Spinal cord (tissue), 10 donors: ENCODE data around the gene TCF4. TPM values are rescaled to one million over a fixed set of nuclear protein-coding genes. Genes with fewer than 3 reads are reported as not detected.

Experiments
- DNase-seq, 6 donors: peaks; one replicate each; pipeline versions ENCODE4 v3.0.0 to v3.0.0-alpha.2; 2013 to 2015; ENCODE audit warnings: low spot score in 6 of 6, low read depth in 4 of 6
- H3K27ac ChIP-seq: one replicate; pipeline ENCODE4 v1.5.1; 2013; ENCODE audit warnings: low read depth, low read length, control low read depth
- H3K27me3 ChIP-seq: one replicate; pipeline ENCODE4 v1.6.1; 2013; ENCODE audit warnings: low read length; ENCODE audit not compliant: control insufficient read depth, insufficient read depth
- H3K36me3 ChIP-seq: one replicate; pipeline ENCODE4 v1.6.1; 2013; ENCODE audit warnings: low read length; ENCODE audit not compliant: control insufficient read depth, insufficient read depth
- H3K4me1 ChIP-seq: one replicate; pipeline ENCODE4 v1.6.1; 2013; ENCODE audit warnings: low read length; ENCODE audit not compliant: control insufficient read depth, insufficient read depth
- H3K4me3 ChIP-seq: one replicate; pipeline ENCODE4 v1.5.1; 2013; ENCODE audit warnings: low read depth, low read length, control low read depth
- H3K9me3 ChIP-seq: one replicate; pipeline ENCODE4 v1.6.1; 2013; ENCODE audit warnings: low read length; ENCODE audit not compliant: control insufficient read depth, insufficient read depth
- WGBS: methylation state at CpG from one replicate; pipeline ENCODE4 v1.1.5; 2013; ENCODE audit warnings: missing lambda C conversion rate; ENCODE audit not compliant: insufficient coverage; 5-methylcytosine and 5-hydroxymethylcytosine counted together
- polyA plus RNA-seq, 2 donors: library from polyadenylated mRNA; unstranded; fragments of 120-200 nt; gene quantifications; one replicate each; pipeline ENCODE4 v1.2.1, GENCODE V29; 2013; ENCODE audit not compliant: insufficient read length in 2 of 2
- total RNA-seq, 2 donors: library from RNA; depleted of rRNA in 1 of 2; stranded (reverse); fragments of 120-200 nt in 1 of 2; fragments of >200 nt in 1 of 2; gene quantifications; one replicate each; pipeline versions ENCODE4 v1.2.3 to v1.2.4, GENCODE V29; 2013 to 2014
- donor health status: healthy.

TCF4 gene
- total and polyA plus RNA-seq, 4 donors, result 57.1 to 234 (median 138) TPM

DNA sequence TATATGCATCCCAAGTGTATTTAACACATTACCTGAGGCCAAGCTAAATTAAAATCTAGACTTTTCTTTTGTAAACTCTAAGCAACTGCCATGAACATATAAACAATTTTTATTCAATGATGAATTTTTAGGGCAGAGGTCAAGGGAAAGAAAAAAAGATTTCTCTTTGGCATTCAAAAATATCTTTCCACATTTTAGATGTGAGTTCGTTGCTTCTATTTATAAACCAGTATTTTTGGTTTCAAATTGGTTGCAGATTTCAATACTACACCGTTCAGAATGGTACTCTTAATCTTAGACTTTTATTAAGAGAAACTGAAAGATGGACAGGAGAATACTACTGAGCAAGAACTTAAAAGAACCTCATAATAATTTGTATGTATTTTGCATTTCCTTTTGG, 335.1 kb downstream of the TCF4 start:
- no CpG with 5 or more reads among the region's 2 CpGs for WGBS
- H3K27ac ChIP-seq, result no peak overlapping the region
- peaks cover 3% of the 10 kb centered on the region for H3K36me3 ChIP-seq

DNA sequence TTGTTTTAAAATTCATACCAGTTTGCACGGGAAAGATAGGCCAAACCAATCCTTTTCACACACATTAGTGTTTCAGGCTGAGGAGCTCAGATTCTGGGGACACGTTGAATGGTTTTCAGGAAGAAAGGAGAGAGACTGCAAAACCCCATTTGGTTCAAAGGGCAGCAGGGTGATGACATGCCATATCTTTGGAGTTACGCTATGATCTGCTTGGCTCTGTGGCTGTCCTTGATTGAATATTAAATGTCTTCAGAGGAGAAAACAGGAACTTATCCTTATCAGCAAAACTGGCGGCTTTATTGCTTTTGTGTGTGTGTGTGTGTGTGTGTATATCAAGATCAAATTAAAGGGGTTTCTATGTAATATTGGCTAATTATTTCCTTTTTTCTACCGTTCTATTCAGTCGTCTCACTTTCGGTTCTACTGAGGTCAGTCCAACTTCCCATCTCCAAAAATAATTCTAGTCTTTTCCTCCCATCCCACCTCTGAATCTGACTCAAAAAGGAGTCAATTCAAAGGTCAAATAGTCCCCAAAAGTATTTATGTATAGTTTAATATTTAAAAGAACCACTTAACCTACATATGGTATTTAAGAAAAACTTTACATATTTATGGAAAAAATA, 335.8 kb downstream of the TCF4 start:
- Histone ChIP-seq H3K4me1 (peaks cover 2% of the 10 kb centered on the region), H3K4me3 (no peak overlapping the region), H3K27ac (peak overlapping the region; percentile 75), H3K36me3 (peaks cover 4% of the 10 kb centered on the region), H3K9me3 (no peaks in the 10 kb centered on the region), H3K27me3 (no peaks in the 10 kb centered on the region)
- DNase-seq, result no peak
- 44% methylated on average over 1 of the region's 7 CpGs for WGBS

More for the DNA sequence above, 335.1 kb downstream of the TCF4 start:
- H3K4me3 ChIP-seq, result no peak overlapping the region
- H3K27me3 ChIP-seq, result no peaks in the 10 kb centered on the region
- H3K4me1 ChIP-seq, result peaks cover 2% of the 10 kb centered on the region
- no peak for DNase-seq
- H3K9me3 ChIP-seq, result no peaks in the 10 kb centered on the region

DNA sequence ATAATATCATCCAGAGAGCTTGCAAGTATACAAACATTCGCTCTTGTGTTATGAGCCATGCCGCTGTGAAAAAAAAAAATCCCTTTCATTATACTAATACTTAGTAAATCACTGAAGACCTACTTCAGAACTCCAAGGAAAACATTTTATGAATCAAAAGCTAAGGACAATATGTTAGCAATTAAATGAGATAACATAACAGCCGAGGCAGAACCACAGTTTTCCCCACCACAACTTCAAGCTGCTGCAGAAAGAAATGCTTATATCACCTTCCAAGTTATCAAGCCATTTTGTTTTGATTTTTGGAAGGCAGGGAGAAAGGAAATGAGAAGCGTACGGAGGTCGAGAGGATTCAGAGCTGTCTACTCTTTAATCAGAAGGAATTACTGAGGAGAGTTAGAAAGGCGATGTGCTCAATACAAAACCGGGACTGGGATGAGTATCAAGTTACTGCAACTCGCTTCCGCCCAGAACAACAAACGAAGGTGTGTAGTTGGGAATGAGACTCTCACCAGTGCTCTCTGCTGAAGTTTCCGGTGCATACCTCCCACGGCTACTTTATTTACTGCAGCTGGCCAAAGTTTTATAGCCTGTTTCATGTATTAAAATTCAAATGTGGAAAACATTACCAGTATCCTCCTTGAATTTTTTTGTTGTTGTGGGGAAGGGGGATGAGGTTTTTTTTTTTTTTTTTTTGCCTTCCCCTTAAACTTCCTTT, 336.6 kb downstream of the TCF4 start:
- H3K4me3 ChIP-seq, result no peak overlapping the region
- peaks cover 2% of the 10 kb centered on the region for H3K4me1 ChIP-seq
- WGBS, result 72% methylated on average over 7 of the region's 13 CpGs
- H3K36me3 ChIP-seq, result peaks cover 6% of the 10 kb centered on the region
- no peaks in the 10 kb centered on the region for H3K27me3 ChIP-seq
- no peaks in the 10 kb centered on the region for H3K9me3 ChIP-seq
- peak overlapping the region; percentile 75 for H3K27ac ChIP-seq
- DNase-seq, result no peak

DNA sequence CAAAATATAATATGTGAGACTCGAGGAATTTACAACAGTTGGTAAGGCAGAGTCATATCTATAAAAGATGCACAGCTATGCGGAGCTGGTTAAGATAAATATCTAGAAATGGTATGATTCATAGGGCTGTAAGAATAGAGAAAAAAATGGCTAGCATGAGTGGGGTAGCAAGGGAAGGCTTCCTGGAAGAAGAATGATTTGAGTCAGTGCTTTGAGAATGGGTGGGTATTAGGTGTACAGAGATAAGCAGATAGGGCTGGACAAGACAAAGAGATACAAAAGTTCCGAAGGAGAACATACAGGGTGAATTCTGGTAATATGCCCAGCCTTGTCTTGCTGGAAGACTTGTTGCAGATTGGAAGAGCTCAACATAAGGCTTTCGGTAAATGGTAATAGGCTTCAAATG, 337.2 kb downstream of the TCF4 start:
- no peak for DNase-seq
- Histone ChIP-seq H3K4me1 (peaks cover 2% of the 10 kb centered on the region), H3K36me3 (peaks cover 6% of the 10 kb centered on the region), H3K4me3 (no peak overlapping the region), H3K27ac (peak overlapping the region; percentile 25), H3K9me3 (no peaks in the 10 kb centered on the region), H3K27me3 (no peaks in the 10 kb centered on the region)
- WGBS, result 78% methylated on average over 4 of the region's 4 CpGs

DNA sequence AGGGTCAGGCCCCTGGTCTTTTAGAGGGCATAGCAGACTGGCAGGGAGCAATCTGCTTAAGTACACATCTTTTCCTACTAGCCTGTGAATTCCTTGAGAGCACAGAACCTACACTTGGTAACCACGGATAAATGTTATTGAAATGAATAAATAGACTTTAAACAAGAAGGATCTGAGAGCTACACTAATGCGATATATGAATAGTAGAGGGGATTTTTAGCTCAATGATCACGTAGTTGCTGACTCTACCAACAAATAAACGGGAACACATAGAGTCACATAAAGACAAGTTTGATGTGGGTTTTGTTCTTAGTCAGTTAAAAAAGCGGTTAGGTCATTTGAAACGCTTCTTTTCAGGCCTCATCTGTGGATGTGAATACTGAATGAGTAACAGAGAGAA, 338.4 kb downstream of the TCF4 start:
- no peak for DNase-seq
- Histone ChIP-seq H3K27ac (no peak overlapping the region), H3K27me3 (no peaks in the 10 kb centered on the region), H3K4me3 (no peak overlapping the region), H3K4me1 (peaks cover 2% of the 10 kb centered on the region), H3K9me3 (no peaks in the 10 kb centered on the region), H3K36me3 (peaks cover 6% of the 10 kb centered on the region)
- WGBS, result no CpG with 5 or more reads among the region's 6 CpGs

DNA sequence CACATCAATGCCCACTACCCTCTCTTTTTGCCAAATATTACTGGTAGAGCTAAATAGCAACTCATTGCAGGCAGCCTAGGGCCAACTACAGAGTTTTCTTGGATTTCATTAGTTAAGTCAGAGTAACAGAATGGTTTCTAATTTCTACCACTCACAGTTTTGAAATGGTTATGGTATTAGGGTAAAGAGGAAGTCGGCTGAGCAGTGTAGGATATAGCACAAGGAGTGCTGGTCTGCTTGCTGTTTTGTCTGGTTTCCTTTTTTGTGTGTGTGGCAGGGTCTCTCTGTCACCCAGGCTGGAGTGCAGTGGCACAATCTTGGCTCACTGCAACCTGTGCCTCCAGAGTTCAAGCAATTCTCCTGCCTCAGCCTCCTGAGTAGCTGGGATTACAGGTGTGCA, 339.5 kb downstream of the TCF4 start:
- no peak overlapping the region for H3K27ac ChIP-seq
- peaks cover 6% of the 10 kb centered on the region for H3K36me3 ChIP-seq
- peaks cover 2% of the 10 kb centered on the region for H3K4me1 ChIP-seq
- H3K4me3 ChIP-seq, result no peak overlapping the region
- no peak for DNase-seq
- H3K9me3 ChIP-seq, result no peaks in the 10 kb centered on the region
- no peaks in the 10 kb centered on the region for H3K27me3 ChIP-seq
- 100% methylated on average over 1 of the region's 1 CpG for WGBS

DNA sequence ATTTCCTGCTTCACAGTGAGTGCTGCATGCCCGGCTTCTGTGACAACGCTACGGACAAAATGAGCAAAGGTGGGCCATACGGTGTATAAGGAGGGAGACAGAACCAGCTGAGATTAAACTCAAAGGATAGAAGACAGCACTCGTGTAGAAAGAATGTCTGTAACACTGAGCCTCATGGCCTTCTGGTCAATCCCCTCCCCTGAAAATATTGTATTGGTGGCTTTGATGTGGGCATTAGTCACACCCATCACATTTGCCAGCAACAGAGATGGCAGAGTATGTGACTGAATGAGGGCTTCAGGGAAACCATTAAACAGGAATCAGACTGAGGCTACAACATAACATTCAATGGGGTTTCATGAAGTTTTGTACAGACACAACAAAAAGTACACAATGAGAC, 341.0 kb downstream of the TCF4 start:
- H3K4me3 ChIP-seq, result no peak overlapping the region
- H3K36me3 ChIP-seq, result peaks cover 6% of the 10 kb centered on the region
- no peak for DNase-seq

DNA sequence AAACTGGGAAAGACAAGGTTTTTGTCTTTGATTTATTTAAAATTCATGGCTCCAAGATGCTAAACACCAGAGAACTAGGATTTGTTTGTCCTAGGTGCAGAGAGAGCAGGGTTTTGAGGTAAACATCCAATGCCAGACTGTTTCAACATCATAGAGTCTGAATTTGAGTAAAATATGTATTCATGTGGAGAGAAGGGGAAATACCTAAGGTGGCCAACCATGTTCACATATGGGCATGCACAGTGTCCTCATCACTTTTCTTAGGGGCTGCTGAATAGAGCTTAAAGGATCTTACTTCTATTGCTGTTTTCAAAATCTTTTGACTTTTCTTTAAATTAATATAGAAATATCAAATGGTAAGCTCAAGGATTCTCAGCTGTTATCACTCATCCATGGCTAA, 341.7 kb downstream of the TCF4 start:
- Histone ChIP-seq H3K27ac (no peak overlapping the region), H3K36me3 (peaks cover 6% of the 10 kb centered on the region), H3K27me3 (no peaks in the 10 kb centered on the region), H3K4me3 (no peak overlapping the region), H3K4me1 (peaks cover 2% of the 10 kb centered on the region), H3K9me3 (no peaks in the 10 kb centered on the region)
- DNase-seq, result no peak

More for the DNA sequence above, 341.0 kb downstream of the TCF4 start:
- H3K27me3 ChIP-seq, result no peaks in the 10 kb centered on the region
- peaks cover 2% of the 10 kb centered on the region for H3K4me1 ChIP-seq
- no peaks in the 10 kb centered on the region for H3K9me3 ChIP-seq
- no CpG with 5 or more reads among the region's 5 CpGs for WGBS
- H3K27ac ChIP-seq, result no peak overlapping the region

DNA sequence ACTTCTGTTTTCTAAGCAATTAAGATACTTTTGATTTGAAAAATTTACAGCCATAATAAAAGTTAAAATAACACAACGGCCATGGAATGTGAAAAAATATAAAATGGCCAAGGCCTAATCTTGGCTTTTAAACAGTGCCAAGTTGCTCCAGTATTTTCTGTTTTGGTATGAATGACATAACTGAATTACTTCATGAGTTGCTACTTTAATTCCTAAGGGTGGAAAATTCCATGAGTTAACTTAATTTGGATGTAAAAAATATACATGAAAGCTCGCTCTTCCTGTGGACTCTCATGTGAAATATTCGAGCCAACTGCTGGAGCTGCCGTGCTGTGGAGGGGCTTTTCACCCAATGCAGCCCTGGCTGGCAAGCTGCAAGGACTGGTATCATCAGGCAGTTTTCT, 342.8 kb downstream of the TCF4 start:
- H3K4me3 ChIP-seq, result no peak overlapping the region
- no peaks in the 10 kb centered on the region for H3K9me3 ChIP-seq
- peak overlapping the region; percentile 49 for H3K27ac ChIP-seq
- DNase-seq, result no peak
- H3K4me1 ChIP-seq, result no peaks in the 10 kb centered on the region
- no peaks in the 10 kb centered on the region for H3K27me3 ChIP-seq
- peaks cover 6% of the 10 kb centered on the region for H3K36me3 ChIP-seq
- 80% methylated on average over 1 of the region's 4 CpGs for WGBS

DNA sequence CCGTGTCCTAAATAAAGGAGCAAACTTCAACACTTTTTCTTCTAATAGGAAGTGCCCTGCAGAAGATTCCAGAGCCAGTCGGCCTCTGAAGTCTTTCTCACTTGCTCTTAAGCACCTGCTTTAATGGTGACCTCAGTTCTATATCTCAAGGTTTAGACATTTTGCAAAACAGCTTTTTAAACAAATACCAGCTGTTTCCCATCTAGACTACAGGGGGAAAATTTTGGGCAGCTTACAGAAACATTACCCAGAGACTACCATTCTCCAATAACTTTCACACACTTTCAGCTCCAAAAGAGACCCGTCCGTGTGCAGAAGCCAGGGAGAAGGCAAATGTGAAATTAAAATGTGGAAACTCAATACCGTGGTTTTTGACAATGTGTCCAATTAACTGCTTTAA, 343.4 kb downstream of the TCF4 start:
- H3K4me1 ChIP-seq, result no peaks in the 10 kb centered on the region
- H3K27me3 ChIP-seq, result no peaks in the 10 kb centered on the region
- DNase-seq, result no peak
- WGBS, result 77% methylated on average over 2 of the region's 5 CpGs
- H3K27ac ChIP-seq, result no peak overlapping the region
- H3K9me3 ChIP-seq, result no peaks in the 10 kb centered on the region
- no peak overlapping the region for H3K4me3 ChIP-seq
- H3K36me3 ChIP-seq, result peaks cover 6% of the 10 kb centered on the region
